ENCODE data around the gene OR51M1. TPM values are rescaled to one million over a fixed set of nuclear protein-coding genes. Genes with fewer than 3 reads are reported as not detected.
"Not testable (repeated sequence)": the region's sequence is repeated elsewhere in the genome, so short reads cannot be mapped to it uniquely, and the experiment has no call there.

OR51M1 gene
- total RNA-seq, 1 experiment from 2014 or later = not detected

DNA sequence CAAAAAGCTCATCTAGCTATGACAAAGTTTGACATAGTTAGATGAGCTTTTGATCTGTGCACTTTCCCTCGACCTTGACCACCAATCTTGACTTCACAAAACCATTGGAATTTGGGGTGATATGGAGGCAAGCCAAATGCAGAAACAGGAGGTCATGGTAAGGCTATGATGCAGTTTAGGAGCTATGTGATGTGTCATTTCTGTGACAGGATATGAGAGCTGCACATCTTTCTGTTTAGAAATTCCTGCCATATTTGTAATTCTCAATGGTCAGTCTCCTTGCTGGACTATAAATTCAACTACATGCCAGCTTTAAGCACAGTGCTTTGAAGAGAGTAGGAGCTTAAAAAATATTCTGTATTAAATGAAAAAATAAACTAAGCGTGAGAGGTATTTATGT, 19.4 kb upstream of the OR51M1 start:
- no peak overlapping the region for H3K4me3 ChIP-seq (replicated peaks in 1 of 2; ENCODE audit: low read depth in 1 of 2, low read length in 2 of 2)
- RAD21 ChIA-PET (ENCODE audit: low non-redundant PET in 1 of 2, low total read pairs in 2 of 2, uncharacterized antibody in 2 of 2, unreplicated experiment in 2 of 2) = no interaction called here
- TF ChIP-seq, protein P1, sequence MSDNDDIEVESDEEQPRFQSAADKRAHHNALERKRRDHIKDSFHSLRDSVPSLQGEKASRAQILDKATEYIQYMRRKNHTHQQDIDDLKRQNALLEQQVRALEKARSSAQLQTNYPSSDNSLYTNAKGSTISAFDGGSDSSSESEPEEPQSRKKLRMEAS (IDR thresholded peaks at IDR 0.05) = no peak
- no peak for TF ChIP-seq FOSL1 (IDR thresholded peaks at IDR 0.05; ENCODE audit: low read depth)
- peaks cover 3 to 75% of the 10 kb centered on the region in 2 experiments; a peak in 2 of 4 replicates for H3K4me1 ChIP-seq (ENCODE audit: control insufficient read depth in 1 of 2, insufficient read depth in 2 of 2, low read length in 2 of 2)
- H3K36me3 ChIP-seq (ENCODE audit: control insufficient read depth in 1 of 2, insufficient read depth in 2 of 2, low read length in 2 of 2) = peaks cover 0 to 54% of the 10 kb centered on the region in 2 experiments; a peak in 2 of 4 replicates
- POLR2A ChIA-PET = no interaction called here
- peaks cover 92% of the 10 kb centered on the region for H3K79me2 ChIP-seq (ENCODE audit: insufficient read depth, low read length)
- no TSS peak for BruUV-seq (replicated peaks)
- no peaks in the 10 kb centered on the region for H3K9me3 ChIP-seq (ENCODE audit: control insufficient read depth in 1 of 2, insufficient read depth in 1 of 2, low read depth in 1 of 2, low read length in 2 of 2)
- intact Hi-C loops (cut with micrococcal nuclease) = no loop called here
- H3K27ac ChIP-seq (ENCODE audit: low read depth, low read length) = no peak overlapping the region
- ATAC-seq = peak; percentile 19; the same call in 1 of the 2 replicates
- no peaks in the 10 kb centered on the region for H3K27me3 ChIP-seq (ENCODE audit: insufficient read depth, low read length)
- H3K9ac ChIP-seq (ENCODE audit: low read length) = no peak overlapping the region
- H3K9me2 ChIP-seq (ENCODE audit: insufficient read depth) = no peaks in the 10 kb centered on the region
- H2AFZ ChIP-seq (ENCODE audit: low read depth, low read length, poor library complexity, severe bottlenecking) = no peak overlapping the region
- H3K4me2 ChIP-seq (ENCODE audit: low read length) = no peak overlapping the region
- CTCF ChIA-PET = no interaction called here
- H4K20me1 ChIP-seq (ENCODE audit: insufficient read depth) = peaks cover 25% of the 10 kb centered on the region; the same call in 1 of the 2 replicates
- DNase-seq (ENCODE audit: low read depth, low spot score) = no peak

DNA sequence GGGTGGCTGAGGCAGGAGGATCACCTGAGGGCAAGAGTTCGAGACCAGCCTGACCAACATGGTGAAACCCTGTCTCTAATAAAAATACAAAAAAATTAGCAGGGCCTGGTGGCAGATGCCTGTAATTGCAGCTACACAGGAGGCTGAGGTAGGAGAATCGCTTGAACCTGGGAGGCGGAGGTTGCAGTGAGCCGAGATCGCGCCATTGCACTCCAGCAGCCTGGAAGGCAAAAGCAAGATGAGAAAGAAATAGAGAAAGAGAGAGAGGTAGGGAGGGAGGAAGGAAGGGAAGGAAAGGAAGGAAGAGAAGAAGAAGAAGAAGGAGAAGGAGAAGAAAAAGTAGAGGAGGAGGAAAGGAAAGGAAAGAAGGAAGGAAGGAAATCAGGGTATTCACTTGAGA, 17.2 kb upstream of the OR51M1 start:
- DNase-seq (ENCODE audit: low read depth, low spot score); H3K27me3 ChIP-seq (ENCODE audit: insufficient read depth, low read length); H3K4me2 ChIP-seq (ENCODE audit: low read length); H3K4me3 ChIP-seq (replicated peaks in 1 of 2; ENCODE audit: low read depth in 1 of 2, low read length in 2 of 2); RAD21 ChIA-PET (ENCODE audit: low non-redundant PET in 1 of 2, low total read pairs in 2 of 2, uncharacterized antibody in 2 of 2, unreplicated experiment in 2 of 2); POLR2A ChIA-PET; intact Hi-C loops (cut with micrococcal nuclease); BruUV-seq (replicated peaks); H3K9ac ChIP-seq (ENCODE audit: low read length); H3K9me2 ChIP-seq (ENCODE audit: insufficient read depth); H3K9me3 ChIP-seq (ENCODE audit: control insufficient read depth in 1 of 2, insufficient read depth in 1 of 2, low read depth in 1 of 2, low read length in 2 of 2); CTCF ChIA-PET; H2AFZ ChIP-seq (ENCODE audit: low read depth, low read length, poor library complexity, severe bottlenecking); H3K27ac ChIP-seq (ENCODE audit: low read depth, low read length): not testable (repeated sequence)
- Histone ChIP-seq H3K79me2 (ENCODE audit: insufficient read depth, low read length) (peaks cover 99% of the 10 kb centered on the region), H3K36me3 (ENCODE audit: control insufficient read depth in 1 of 2, insufficient read depth in 2 of 2, low read length in 2 of 2) (peaks cover 0 to 54% of the 10 kb centered on the region in 2 experiments; a peak in 2 of 4 replicates), H4K20me1 (ENCODE audit: insufficient read depth) (peaks cover 42% of the 10 kb centered on the region), H3K4me1 (ENCODE audit: control insufficient read depth in 1 of 2, insufficient read depth in 2 of 2, low read length in 2 of 2) (peaks cover 3 to 84% of the 10 kb centered on the region in 2 experiments; a peak in 2 of 4 replicates)
- peak; percentile 41 for ATAC-seq
- TF ChIP-seq, protein P2, sequence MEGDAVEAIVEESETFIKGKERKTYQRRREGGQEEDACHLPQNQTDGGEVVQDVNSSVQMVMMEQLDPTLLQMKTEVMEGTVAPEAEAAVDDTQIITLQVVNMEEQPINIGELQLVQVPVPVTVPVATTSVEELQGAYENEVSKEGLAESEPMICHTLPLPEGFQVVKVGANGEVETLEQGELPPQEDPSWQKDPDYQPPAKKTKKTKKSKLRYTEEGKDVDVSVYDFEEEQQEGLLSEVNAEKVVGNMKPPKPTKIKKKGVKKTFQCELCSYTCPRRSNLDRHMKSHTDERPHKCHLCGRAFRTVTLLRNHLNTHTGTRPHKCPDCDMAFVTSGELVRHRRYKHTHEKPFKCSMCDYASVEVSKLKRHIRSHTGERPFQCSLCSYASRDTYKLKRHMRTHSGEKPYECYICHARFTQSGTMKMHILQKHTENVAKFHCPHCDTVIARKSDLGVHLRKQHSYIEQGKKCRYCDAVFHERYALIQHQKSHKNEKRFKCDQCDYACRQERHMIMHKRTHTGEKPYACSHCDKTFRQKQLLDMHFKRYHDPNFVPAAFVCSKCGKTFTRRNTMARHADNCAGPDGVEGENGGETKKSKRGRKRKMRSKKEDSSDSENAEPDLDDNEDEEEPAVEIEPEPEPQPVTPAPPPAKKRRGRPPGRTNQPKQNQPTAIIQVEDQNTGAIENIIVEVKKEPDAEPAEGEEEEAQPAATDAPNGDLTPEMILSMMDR (IDR thresholded peaks at IDR 0.05 in 2 of 3, conservative IDR thresholded peaks at IDR 0.05 in 1 of 3; ENCODE audit: borderline replicate concordance in 1 of 3, insufficient read depth in 1 of 3, low read depth in 2 of 3, low read length in 2 of 3) = peak in 2 of 3 experiments; percentile 19 to 40; a peak in 3 of 6 replicates

Data from HCT116 (cell line).